Epithelial cell of proximal tubule (primary cell): ENCODE data around the gene RILPL2. TPM values are rescaled to one million over a fixed set of nuclear protein-coding genes. Genes with fewer than 3 reads are reported as not detected.
"Not testable (repeated sequence)": the region's sequence is repeated elsewhere in the genome, so short reads cannot be mapped to it uniquely, and the experiment has no call there.

ENCODE experiments used
- DNase-seq: peaks from one replicate; pipeline ENCODE4 v3.0.0-alpha.2; 2011; ENCODE audit warnings: low read depth
- H3K4me3 ChIP-seq: 2 replicates; pipeline ENCODE4 v1.5.1; 2011; ENCODE audit warnings: low read depth, mild to moderate bottlenecking, low read length
- total RNA-seq: library from RNA; depleted of rRNA; stranded (reverse); fragments of >200 nt; gene quantifications from 2 replicates; pipeline ENCODE4 v1.2.3, GENCODE V29; 2015
- TF ChIP-seq, protein P1 (sequence below): conservative IDR thresholded peaks from 2 replicates; pipeline ENCODE4 v1.5.1; 2012; ENCODE audit warnings: low read depth, mild to moderate bottlenecking, low read length

Gene RILPL2
- total RNA-seq, 1 donor from 2014 or later = 3.5 TPM

DNA sequence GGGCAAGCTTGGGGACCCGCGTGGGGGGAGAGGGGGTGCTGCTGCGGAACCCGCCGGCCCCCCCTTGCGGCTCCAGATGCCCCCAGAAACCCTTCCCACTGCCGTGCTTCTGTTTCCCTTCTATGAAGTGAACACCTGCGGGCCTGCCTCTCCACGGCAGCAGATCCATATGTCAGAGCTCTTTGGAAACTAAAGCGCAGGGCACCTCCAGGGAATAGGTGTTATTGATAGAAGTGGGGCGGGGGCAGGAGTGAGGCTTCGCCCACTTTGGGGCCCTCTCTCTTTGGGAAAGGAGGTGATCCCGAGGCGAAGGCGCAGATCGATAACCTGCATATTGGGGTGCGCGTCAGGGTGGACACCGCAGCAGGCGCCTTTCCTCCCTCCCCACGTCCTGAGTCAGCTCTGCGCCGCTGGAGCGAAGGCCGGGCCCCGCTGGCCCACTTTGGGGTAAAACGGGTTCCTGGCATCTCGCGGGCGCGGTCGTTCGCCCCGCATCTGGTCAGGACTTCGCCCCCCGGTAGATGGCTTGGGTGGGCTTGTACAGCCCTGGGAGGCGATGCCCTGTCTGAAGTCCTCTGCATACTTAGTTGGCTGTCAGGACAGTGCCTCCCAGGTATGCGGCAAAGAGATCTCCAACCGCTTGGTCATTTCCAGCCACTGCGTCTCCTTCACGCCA is 52.0 kb downstream of the RILPL2 start:
- DNase-seq = no peak
- peak overlapping the region; percentile 91 for H3K4me3 ChIP-seq
- TF ChIP-seq, protein P1, sequence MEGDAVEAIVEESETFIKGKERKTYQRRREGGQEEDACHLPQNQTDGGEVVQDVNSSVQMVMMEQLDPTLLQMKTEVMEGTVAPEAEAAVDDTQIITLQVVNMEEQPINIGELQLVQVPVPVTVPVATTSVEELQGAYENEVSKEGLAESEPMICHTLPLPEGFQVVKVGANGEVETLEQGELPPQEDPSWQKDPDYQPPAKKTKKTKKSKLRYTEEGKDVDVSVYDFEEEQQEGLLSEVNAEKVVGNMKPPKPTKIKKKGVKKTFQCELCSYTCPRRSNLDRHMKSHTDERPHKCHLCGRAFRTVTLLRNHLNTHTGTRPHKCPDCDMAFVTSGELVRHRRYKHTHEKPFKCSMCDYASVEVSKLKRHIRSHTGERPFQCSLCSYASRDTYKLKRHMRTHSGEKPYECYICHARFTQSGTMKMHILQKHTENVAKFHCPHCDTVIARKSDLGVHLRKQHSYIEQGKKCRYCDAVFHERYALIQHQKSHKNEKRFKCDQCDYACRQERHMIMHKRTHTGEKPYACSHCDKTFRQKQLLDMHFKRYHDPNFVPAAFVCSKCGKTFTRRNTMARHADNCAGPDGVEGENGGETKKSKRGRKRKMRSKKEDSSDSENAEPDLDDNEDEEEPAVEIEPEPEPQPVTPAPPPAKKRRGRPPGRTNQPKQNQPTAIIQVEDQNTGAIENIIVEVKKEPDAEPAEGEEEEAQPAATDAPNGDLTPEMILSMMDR = no peak

DNA sequence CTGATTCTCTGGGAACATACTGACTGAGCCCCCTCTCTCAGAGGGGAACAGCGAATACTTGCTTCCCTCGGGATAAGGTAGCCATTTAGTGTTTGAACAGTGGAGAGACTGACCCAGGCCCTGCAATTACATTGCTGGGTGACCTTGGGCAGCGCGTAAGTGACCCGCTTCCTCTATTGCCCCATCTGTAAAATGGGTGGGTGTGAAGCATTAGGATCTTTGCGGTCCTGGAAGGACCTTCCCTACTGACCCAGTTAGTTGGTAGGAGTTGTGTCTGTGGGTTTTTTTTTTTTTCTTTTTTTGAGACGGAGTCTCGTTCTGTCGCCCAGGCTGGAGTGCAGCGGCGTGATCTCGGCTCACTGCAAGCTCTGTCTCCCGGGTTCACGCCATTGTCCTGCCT is 53.8 kb downstream of the RILPL2 start:
- H3K4me3 ChIP-seq = peak overlapping the region; percentile 68
- TF ChIP-seq, protein P1 = no peak

DNA sequence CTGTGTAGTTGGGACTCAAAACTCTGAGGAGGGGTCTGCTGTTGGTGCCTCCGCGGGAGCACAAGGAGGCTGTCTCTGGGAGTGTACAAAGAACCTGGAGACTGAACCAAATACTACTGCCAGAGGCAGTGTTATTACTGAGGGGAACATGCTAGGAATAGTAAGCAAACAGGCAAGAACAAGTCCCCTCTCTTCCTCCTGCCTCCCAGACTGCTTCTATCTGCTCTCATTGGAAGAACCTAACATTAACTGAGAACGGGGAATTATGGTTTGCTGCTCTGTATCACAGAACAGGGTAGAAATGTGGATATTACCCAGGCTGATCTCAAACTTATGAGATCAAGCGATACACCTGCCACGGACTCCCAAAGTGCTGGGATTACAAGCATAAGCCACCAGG is 57.1 kb downstream of the RILPL2 start:
- TF ChIP-seq, protein P1 = no peak
- H3K4me3 ChIP-seq = no peak overlapping the region
- DNase-seq = no peak

More for the DNA sequence above, 53.8 kb downstream of the RILPL2 start:
- DNase-seq = no peak

DNA sequence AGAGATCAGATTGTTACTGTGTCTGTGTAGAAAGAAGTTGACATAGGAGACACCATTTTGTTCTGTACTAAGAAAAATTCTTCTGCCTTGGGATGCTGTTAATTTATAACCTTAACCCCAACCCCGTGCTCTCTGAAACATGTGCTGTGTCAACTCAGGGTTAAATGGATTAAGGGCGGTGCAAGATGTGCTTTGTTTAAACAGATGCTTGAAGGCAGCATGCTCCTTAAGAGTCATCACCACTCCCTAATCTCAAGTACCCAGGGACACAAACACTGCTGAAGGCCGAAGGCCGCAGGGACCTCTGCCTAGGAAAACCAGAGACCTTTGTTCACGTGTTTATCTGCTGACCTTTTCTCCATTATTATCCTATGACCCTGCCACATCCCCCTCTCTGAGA is 64.1 kb downstream of the RILPL2 start:
- not testable (repeated sequence) for DNase-seq, H3K4me3 ChIP-seq

DNA sequence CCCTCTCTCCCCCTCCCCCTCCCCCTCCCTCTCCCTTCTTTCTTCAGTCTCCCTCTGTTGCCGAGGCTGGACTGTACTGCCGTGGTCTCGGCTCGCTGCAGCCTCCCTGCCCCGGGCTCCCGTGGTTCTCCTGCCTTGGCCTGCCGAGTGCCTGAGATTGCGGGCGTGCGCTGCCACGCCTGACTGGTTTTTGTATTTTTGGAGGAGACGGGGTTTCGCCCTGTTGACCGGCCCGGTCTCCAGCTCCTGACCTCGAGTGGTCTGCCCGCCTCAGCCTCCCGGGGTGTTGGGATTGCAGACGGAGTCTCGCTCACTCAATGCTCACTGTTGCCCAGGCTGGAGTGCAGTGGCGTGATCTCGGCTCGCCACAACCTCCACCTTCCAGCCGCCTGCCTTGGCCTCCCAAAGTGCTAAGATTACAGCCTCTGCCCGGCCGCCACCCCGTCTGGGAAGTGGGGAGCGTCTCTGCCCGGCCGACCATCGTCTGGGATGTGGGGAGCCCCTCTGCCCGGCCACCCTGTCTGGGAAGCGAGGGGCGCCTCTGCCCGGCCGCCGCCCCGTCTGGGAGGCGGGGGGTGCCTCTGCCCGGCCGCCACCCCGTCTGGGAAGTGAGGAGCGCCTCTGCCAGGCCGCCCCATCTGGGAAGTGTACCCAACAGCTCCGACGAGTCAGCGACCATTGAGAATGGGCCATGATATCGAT is 64.7 kb downstream of the RILPL2 start:
- not testable (repeated sequence) for DNase-seq, H3K4me3 ChIP-seq

DNA sequence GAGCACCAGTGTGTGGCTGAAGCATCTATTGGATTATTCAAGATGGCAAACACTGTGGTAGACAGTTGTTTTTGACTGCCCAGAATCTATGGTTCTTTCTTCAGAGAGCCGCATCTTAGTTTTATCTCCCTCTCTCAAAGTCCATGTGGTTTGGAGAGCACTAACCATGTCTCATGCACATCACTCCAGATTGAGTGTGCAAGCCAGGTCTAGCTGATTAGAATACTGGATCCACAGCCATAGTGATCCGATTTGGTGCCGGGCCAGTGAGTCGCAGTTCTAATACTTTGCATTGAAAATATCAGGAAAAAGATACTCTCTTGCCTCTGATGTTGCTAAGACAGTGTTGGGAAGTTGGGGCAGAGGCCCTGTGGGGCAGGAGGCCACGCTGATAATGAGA is 67.3 kb downstream of the RILPL2 start:
- no peak overlapping the region for H3K4me3 ChIP-seq
- no peak for DNase-seq
- TF ChIP-seq, protein P1 = no peak

DNA sequence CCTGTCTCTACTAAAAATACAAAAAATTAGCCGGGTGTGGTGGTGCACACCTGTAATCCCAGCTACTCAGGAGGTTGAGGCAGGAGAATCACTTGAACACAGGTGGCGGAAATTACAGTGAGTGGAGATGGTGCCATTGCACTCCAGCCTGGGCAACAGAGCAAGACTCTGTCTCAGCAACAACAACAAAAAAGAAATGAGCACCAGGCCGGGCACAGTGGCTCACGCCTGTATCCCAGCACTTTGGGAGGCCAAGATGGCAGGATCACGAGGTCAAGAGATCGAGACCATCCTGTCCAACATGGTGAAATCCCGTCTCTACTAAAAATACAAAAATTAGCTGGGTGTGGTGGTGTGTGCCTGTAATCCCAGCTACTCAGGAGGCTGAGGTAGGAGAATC is 68.1 kb downstream of the RILPL2 start:
- not testable (repeated sequence) for H3K4me3 ChIP-seq, DNase-seq

DNA sequence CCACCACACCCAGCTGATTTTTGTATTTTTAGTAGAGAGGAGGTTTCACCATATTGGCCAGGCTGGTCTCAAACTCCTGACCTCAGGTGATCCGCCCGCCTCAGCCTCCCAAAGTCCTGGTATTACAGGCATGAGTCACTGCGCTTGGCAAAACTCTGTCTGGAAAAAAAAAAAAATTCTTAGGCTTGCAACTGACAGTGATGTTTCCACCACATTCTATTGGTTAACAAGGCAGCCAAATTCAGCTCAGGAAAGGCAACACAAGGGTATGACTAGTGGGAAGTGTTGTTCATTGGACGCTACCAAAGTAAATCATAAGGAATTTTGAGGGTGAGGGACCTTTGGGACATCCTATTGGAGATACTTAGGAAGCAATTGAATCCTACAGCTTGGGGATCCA is 69.0 kb downstream of the RILPL2 start:
- DNase-seq = no peak
- no peak overlapping the region for H3K4me3 ChIP-seq
- TF ChIP-seq, protein P1 = no peak

Other genes with a start within 250 kb of the RILPL2 start
- gene MPHOSPH9, start 203.5 kb downstream of the RILPL2 start, total RNA-seq = 47.8 and 52.6 TPM in 2 replicates
- gene MTRFR, start 203.2 kb downstream of the RILPL2 start, total RNA-seq = 13.8 and 31.2 TPM in 2 replicates
- gene CDK2AP1, start 164.8 kb downstream of the RILPL2 start, total RNA-seq = 236 and 247 TPM in 2 replicates
- 17.8 TPM in 2 replicates for gene SBNO1, start 71.8 kb downstream of the RILPL2 start, total RNA-seq
- 48.3 and 63.9 TPM in 2 replicates for gene KMT5A, start 52.6 kb downstream of the RILPL2 start, total RNA-seq
- 12.0 and 22.7 TPM in 2 replicates for gene SNRNP35, start 21.5 kb upstream of the RILPL2 start, total RNA-seq
- 9.5 and 21.2 TPM in 2 replicates for gene RILPL1, start 97.0 kb upstream of the RILPL2 start, total RNA-seq
- gene TMED2, start 147.9 kb upstream of the RILPL2 start, total RNA-seq = 139 and 186 TPM in 2 replicates
- gene DDX55, start 165.4 kb upstream of the RILPL2 start, total RNA-seq = 20.6 and 28.3 TPM in 2 replicates
- gene EIF2B1, start 197.0 kb upstream of the RILPL2 start, total RNA-seq = 88.8 and 135 TPM in 2 replicates
- 22.9 and 31.4 TPM in 2 replicates for gene GTF2H3, start 197.1 kb upstream of the RILPL2 start, total RNA-seq
- 9.5 and 9.9 TPM in 2 replicates for gene TCTN2, start 234.4 kb upstream of the RILPL2 start, total RNA-seq